Stomach (tissue), 4 donors: ENCODE data around the gene SIGLEC1.

Source experiments
- CTCF ChIP-seq, 7 experiments: fragments of 450-650 bp in 4 of 7; fragments of 200-600 bp in 3 of 7; sonication (generic) in 3 of 7; IDR thresholded peaks; one replicate each; pipeline ENCODE4 v1.5.1; 2016 to 2019; ENCODE audit warnings: antibody characterized with exemption in 7 of 7, control low read depth in 2 of 7, mild to moderate bottlenecking in 1 of 7
- POLR2A ChIP-seq, 4 donors: fragments of 450-650 bp; IDR thresholded peaks; one replicate each; pipeline ENCODE4 v1.6.1; 2016; ENCODE audit warnings: antibody characterized with exemption in 4 of 4, control low read depth in 2 of 4, mild to moderate bottlenecking in 1 of 4, moderate library complexity in 1 of 4

GRCh38 chr20:3728354-3728753 lies 16.0 kb upstream of the SIGLEC1 start:
- no peak for TF ChIP-seq CTCF (IDR thresholded peaks at IDR 0.05)
- no peak for TF ChIP-seq POLR2A (IDR thresholded peaks at IDR 0.05)
